ENCODE data around the gene KRTAP4-7. TPM values are rescaled to one million over a fixed set of nuclear protein-coding genes. Genes with fewer than 3 reads are reported as not detected.
A peak's percentile ranks its signal among the peaks of the same experiment; 100 is the strongest.
"Not testable (repeated sequence)": the region's sequence is repeated elsewhere in the genome, so short reads cannot be mapped to it uniquely, and the experiment has no call there.

The KRTAP4-7 gene
- total and polyA plus RNA-seq, 5 donors from 2014 or later, result not detected

DNA sequence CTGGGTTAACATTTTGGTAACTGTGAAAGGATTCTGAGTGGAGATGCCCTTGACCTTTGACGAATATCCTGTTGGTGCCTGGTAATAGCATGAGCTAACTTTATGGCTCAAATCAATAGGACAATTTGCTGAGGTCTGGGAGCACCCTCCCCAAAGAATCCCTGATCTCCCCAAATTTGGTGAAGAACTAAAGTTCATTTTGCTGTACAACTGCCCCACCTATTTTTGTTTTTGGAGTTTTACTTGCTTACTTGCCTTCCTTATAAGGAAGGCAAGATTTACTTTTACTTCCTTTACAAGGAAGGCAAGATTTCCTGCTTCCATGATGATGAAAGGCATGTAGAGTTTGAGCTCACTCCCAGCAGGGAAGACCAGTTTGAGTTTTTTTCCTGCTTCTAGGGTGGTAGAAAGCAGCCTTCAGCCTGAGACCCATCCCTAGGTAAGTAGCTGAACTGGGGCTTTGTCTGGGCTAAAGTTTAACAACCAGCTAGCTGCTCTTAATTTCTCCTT, 24.0 kb downstream of the KRTAP4-7 start:
- Mint-ChIP-seq H3K9me3 (peaks cover 0 to 5% (median 2%) of the 10 kb centered on the region in 7 donors), H3K27me3 (peaks cover 18% of the 10 kb centered on the region), H3K36me3 (no peaks in the 10 kb centered on the region), H3K4me3 (no peak overlapping the region), H3K4me1 (peaks cover 0 to 7% (median 0%) of the 10 kb centered on the region in 4 donors), H3K27ac (no peak overlapping the region)
- no peaks in the 10 kb centered on the region for H3K36me3 ChIP-seq (ENCODE audit: control insufficient read depth, insufficient read depth, low read length)
- H3K9me3 ChIP-seq (ENCODE audit: control insufficient read depth in 2 of 2, low read length in 2 of 2), result peaks cover 0 to 3% of the 10 kb centered on the region in 2 experiments
- H3K4me1 ChIP-seq (ENCODE audit: control insufficient read depth, insufficient read depth, low read length, poor library complexity, severe bottlenecking), result no peaks in the 10 kb centered on the region
- no peak overlapping the region for H3K27ac ChIP-seq (ENCODE audit: insufficient read depth, low read length, poor library complexity, severe bottlenecking)
- ATAC-seq (ENCODE audit: low read depth in 2 of 2) (no peak), DNase-seq (no peak)
- H3K4me3 ChIP-seq (ENCODE audit: low read depth, low read length), result no peak overlapping the region
- H3K27me3 ChIP-seq (ENCODE audit: control insufficient read depth, insufficient read depth, low read length), result no peaks in the 10 kb centered on the region

- H3K36me3 Mint-ChIP-seq; H3K4me1 ChIP-seq (ENCODE audit: control insufficient read depth, insufficient read depth, low read length, poor library complexity, severe bottlenecking); H3K4me3 Mint-ChIP-seq: not testable (repeated sequence)
Observed at GRCh38 chr17:41108728-41109386, 24.9 kb downstream of the KRTAP4-7 start.

GRCh38 chr17:41111151-41111885, 27.4 kb downstream of the KRTAP4-7 start:
- Mint-ChIP-seq H3K27me3 (peaks cover 16% of the 10 kb centered on the region), H3K4me3 (no peak overlapping the region)
- ATAC-seq (ENCODE audit: low read depth in 2 of 2), result no peak

More at GRCh38 chr17:41108728-41109386, 24.9 kb downstream of the KRTAP4-7 start:
- H3K36me3 ChIP-seq (ENCODE audit: control insufficient read depth, insufficient read depth, low read length); H3K4me3 ChIP-seq (ENCODE audit: low read depth, low read length); ATAC-seq (ENCODE audit: low read depth in 2 of 2); H3K4me1 Mint-ChIP-seq; H3K27me3 ChIP-seq (ENCODE audit: control insufficient read depth, insufficient read depth, low read length); H3K27ac ChIP-seq (ENCODE audit: insufficient read depth, low read length, poor library complexity, severe bottlenecking); H3K9me3 Mint-ChIP-seq; DNase-seq; H3K27ac Mint-ChIP-seq; H3K9me3 ChIP-seq (ENCODE audit: control insufficient read depth in 2 of 2, low read length in 2 of 2): not testable (repeated sequence)
- H3K27me3 Mint-ChIP-seq, result peaks cover 18% of the 10 kb centered on the region

GRCh38 chr17:41116297-41116696, 32.3 kb downstream of the KRTAP4-7 start:
- Histone ChIP-seq H3K27me3 (ENCODE audit: control insufficient read depth, insufficient read depth, low read length) (peaks cover 3% of the 10 kb centered on the region), H3K9me3 (ENCODE audit: control insufficient read depth in 2 of 2, low read length in 2 of 2) (peaks cover 0 to 5% of the 10 kb centered on the region in 2 experiments), H3K4me3 (ENCODE audit: low read depth, low read length) (no peak overlapping the region), H3K4me1 (ENCODE audit: control insufficient read depth, insufficient read depth, low read length, poor library complexity, severe bottlenecking) (peaks cover 9% of the 10 kb centered on the region), H3K27ac (ENCODE audit: insufficient read depth, low read length, poor library complexity, severe bottlenecking) (no peak overlapping the region), H3K36me3 (ENCODE audit: control insufficient read depth, insufficient read depth, low read length) (no peaks in the 10 kb centered on the region)
- peaks cover 0 to 6% (median 0%) of the 10 kb centered on the region in 7 donors for H3K9me3 Mint-ChIP-seq
- ATAC-seq (ENCODE audit: low read depth in 2 of 2), result no peak
- H3K27ac Mint-ChIP-seq, result no peak overlapping the region
- H3K36me3 Mint-ChIP-seq, result no peaks in the 10 kb centered on the region
- H3K4me1 Mint-ChIP-seq, result peaks cover 7 to 21% (median 10%) of the 10 kb centered on the region in 4 donors
- peaks cover 29% of the 10 kb centered on the region for H3K27me3 Mint-ChIP-seq
- DNase-seq, result no peak
- H3K4me3 Mint-ChIP-seq, result no peak overlapping the region

More at GRCh38 chr17:41111151-41111885, 27.4 kb downstream of the KRTAP4-7 start:
- Mint-ChIP-seq H3K36me3 (no peaks in the 10 kb centered on the region), H3K4me1 (peaks cover 0 to 9% (median 0%) of the 10 kb centered on the region in 4 donors), H3K9me3 (peaks cover 0 to 9% (median 2%) of the 10 kb centered on the region in 7 donors), H3K27ac (no peak overlapping the region)
- no peak for DNase-seq
- H3K4me1 ChIP-seq (ENCODE audit: control insufficient read depth, insufficient read depth, low read length, poor library complexity, severe bottlenecking), result no peaks in the 10 kb centered on the region
- H3K36me3 ChIP-seq (ENCODE audit: control insufficient read depth, insufficient read depth, low read length), result no peaks in the 10 kb centered on the region
- H3K27me3 ChIP-seq (ENCODE audit: control insufficient read depth, insufficient read depth, low read length), result peaks cover 3% of the 10 kb centered on the region
- H3K27ac ChIP-seq (ENCODE audit: insufficient read depth, low read length, poor library complexity, severe bottlenecking), result no peak overlapping the region
- peaks cover 0 to 5% of the 10 kb centered on the region in 2 experiments for H3K9me3 ChIP-seq (ENCODE audit: control insufficient read depth in 2 of 2, low read length in 2 of 2)
- no peak overlapping the region for H3K4me3 ChIP-seq (ENCODE audit: low read depth, low read length)

- not testable (repeated sequence) for H3K36me3 Mint-ChIP-seq; H3K27me3 ChIP-seq (ENCODE audit: control insufficient read depth, insufficient read depth, low read length); H3K9me3 ChIP-seq (ENCODE audit: control insufficient read depth in 2 of 2, low read length in 2 of 2); H3K4me3 Mint-ChIP-seq; H3K36me3 ChIP-seq (ENCODE audit: control insufficient read depth, insufficient read depth, low read length); ATAC-seq (ENCODE audit: low read depth in 2 of 2); H3K4me1 ChIP-seq (ENCODE audit: control insufficient read depth, insufficient read depth, low read length, poor library complexity, severe bottlenecking); H3K27ac ChIP-seq (ENCODE audit: insufficient read depth, low read length, poor library complexity, severe bottlenecking); H3K9me3 Mint-ChIP-seq; H3K4me3 ChIP-seq (ENCODE audit: low read depth, low read length); DNase-seq
- H3K27ac Mint-ChIP-seq, result peak within 1 kb of the TSS in 1 of 3 donors; percentile 65
- H3K4me1 Mint-ChIP-seq, result peaks cover 7 to 24% (median 10%) of the 10 kb centered on the region in 4 donors
- peaks cover 27% of the 10 kb centered on the region for H3K27me3 Mint-ChIP-seq
Observed at GRCh38 chr17:41117846-41118386, 34.0 kb downstream of the KRTAP4-7 start, which contains the start of gene KRTAP4-11. Gene KRTAP4-11, minus strand, starts transcription at chr17:41118373. Its CDS starts 58 bp downstream, at chr17:41118315.

- no peak overlapping the region for H3K27ac ChIP-seq (ENCODE audit: insufficient read depth, low read length, poor library complexity, severe bottlenecking)
- peaks cover 7% of the 10 kb centered on the region for H3K27me3 ChIP-seq (ENCODE audit: control insufficient read depth, insufficient read depth, low read length)
- H3K4me3 ChIP-seq (ENCODE audit: low read depth, low read length), result no peak overlapping the region
- Mint-ChIP-seq H3K4me1 (peaks cover 7 to 30% (median 11%) of the 10 kb centered on the region in 4 donors), H3K4me3 (no peak overlapping the region), H3K27ac (no peak overlapping the region), H3K27me3 (peaks cover 31% of the 10 kb centered on the region), H3K36me3 (no peaks in the 10 kb centered on the region), H3K9me3 (peaks cover 0 to 6% (median 0%) of the 10 kb centered on the region in 7 donors)
- H3K4me1 ChIP-seq (ENCODE audit: control insufficient read depth, insufficient read depth, low read length, poor library complexity, severe bottlenecking), result peaks cover 9% of the 10 kb centered on the region
- DNase-seq (no peak), ATAC-seq (ENCODE audit: low read depth in 2 of 2) (no peak)
- no peaks in the 10 kb centered on the region for H3K9me3 ChIP-seq (ENCODE audit: control insufficient read depth in 2 of 2, low read length in 2 of 2)
- no peaks in the 10 kb centered on the region for H3K36me3 ChIP-seq (ENCODE audit: control insufficient read depth, insufficient read depth, low read length)
Observed at GRCh38 chr17:41118721-41119120, 34.8 kb downstream of the KRTAP4-7 start.

GRCh38 chr17:41119696-41120690, 36.0 kb downstream of the KRTAP4-7 start:
- H3K27me3 Mint-ChIP-seq, result peaks cover 38% of the 10 kb centered on the region
- not testable (repeated sequence) for H3K36me3 Mint-ChIP-seq; H3K27ac ChIP-seq (ENCODE audit: insufficient read depth, low read length, poor library complexity, severe bottlenecking)

More at GRCh38 chr17:41119696-41120690, 36.0 kb downstream of the KRTAP4-7 start:
- H3K27me3 ChIP-seq (ENCODE audit: control insufficient read depth, insufficient read depth, low read length); H3K9me3 Mint-ChIP-seq; H3K4me1 ChIP-seq (ENCODE audit: control insufficient read depth, insufficient read depth, low read length, poor library complexity, severe bottlenecking); H3K36me3 ChIP-seq (ENCODE audit: control insufficient read depth, insufficient read depth, low read length); H3K9me3 ChIP-seq (ENCODE audit: control insufficient read depth in 2 of 2, low read length in 2 of 2): not testable (repeated sequence)
- peaks cover 7 to 40% (median 14%) of the 10 kb centered on the region in 4 donors for H3K4me1 Mint-ChIP-seq
- peak in 2 of 3 donors; percentile 22 to 35 for DNase-seq
- peak; percentile 65 to 68 for ATAC-seq (ENCODE audit: low read depth in 2 of 2)
- H3K27ac Mint-ChIP-seq, result peak overlapping the region; percentile 5 to 83 (median 76)
- peak overlapping the region; percentile 41 for H3K4me3 ChIP-seq (ENCODE audit: low read depth, low read length)
- H3K4me3 Mint-ChIP-seq, result peak overlapping the region in 2 of 4 donors; percentile 50 to 58
